RWPE2 (cell line): ENCODE results near the gene PTOV1.

Experiments used
- ATAC-seq: fragments of 200-7000 bp; cut with Tn5 transposase; 3 replicates; pipeline ENCODE4 v1.9.1; 2021; ENCODE audit warnings: low read depth
- DNase-seq: peaks from one replicate; pipeline ENCODE4 v3.0.0-alpha.2; 2020; ENCODE audit warnings: low spot score
- H3K27ac ChIP-seq: fragments of 450-650 bp; 2 replicates; pipeline ENCODE4 v1.5.1; 2017; ENCODE audit warnings: mild to moderate bottlenecking; ENCODE audit not compliant: poor library complexity, severe bottlenecking
- H3K27me3 ChIP-seq: fragments of 250-450 bp; sonication (Bioruptor Pico); 2 replicates; pipeline ENCODE4 v1.5.1; 2021; ENCODE audit warnings: mild to moderate bottlenecking, moderate library complexity; ENCODE audit not compliant: insufficient read depth, poor library complexity, severe bottlenecking
- H3K36me3 ChIP-seq: fragments of 250-450 bp; sonication (Bioruptor Pico); 2 replicates; pipeline ENCODE4 v1.5.1; 2020; ENCODE audit warnings: low read depth, mild to moderate bottlenecking, moderate library complexity
- H3K4me1 ChIP-seq: fragments of 250-450 bp; sonication (Bioruptor Pico); 2 replicates; pipeline ENCODE4 v1.5.1; 2021; ENCODE audit warnings: mild to moderate bottlenecking, moderate library complexity; ENCODE audit not compliant: insufficient read depth, poor library complexity, severe bottlenecking
- H3K4me3 ChIP-seq: fragments of 250-450 bp; sonication (Bioruptor Pico); 2 replicates; pipeline ENCODE4 v1.5.1; 2021; ENCODE audit warnings: mild to moderate bottlenecking, moderate library complexity; ENCODE audit not compliant: severe bottlenecking
- H3K9me3 ChIP-seq: fragments of 250-450 bp; sonication (Bioruptor Pico); 2 replicates; pipeline ENCODE4 v1.5.1; 2021; ENCODE audit warnings: mild to moderate bottlenecking, moderate library complexity; ENCODE audit not compliant: severe bottlenecking
- CTCF ChIP-seq: fragments of 450-650 bp; IDR thresholded peaks from one replicate; pipeline ENCODE4 v1.5.1; 2017; ENCODE audit warnings: mild to moderate bottlenecking, moderate library complexity; ENCODE audit not compliant: poor library complexity, severe bottlenecking

Gene PTOV1

GRCh38 chr19:49881186-49881585 lies 30.2 kb downstream of the PTOV1 start:
- ATAC-seq (no peak), DNase-seq (no peak)
- Histone ChIP-seq H3K27ac (no peak overlapping the region), H3K27me3 (no peaks in the 10 kb centered on the region), H3K36me3 (peaks cover 38% of the 10 kb centered on the region), H3K9me3 (no peaks in the 10 kb centered on the region), H3K4me3 (no peak overlapping the region), H3K4me1 (no peaks in the 10 kb centered on the region)
- TF ChIP-seq CTCF: no peak

- Histone ChIP-seq H3K27ac (no peak overlapping the region), H3K27me3 (no peaks in the 10 kb centered on the region), H3K4me3 (no peak overlapping the region), H3K36me3 (peaks cover 38% of the 10 kb centered on the region), H3K9me3 (no peaks in the 10 kb centered on the region), H3K4me1 (no peaks in the 10 kb centered on the region)
- no peak for ATAC-seq
- no peak for DNase-seq
- TF ChIP-seq CTCF: no peak
Observed at GRCh38 chr19:49881672-49882394, 30.9 kb downstream of the PTOV1 start.

DNA sequence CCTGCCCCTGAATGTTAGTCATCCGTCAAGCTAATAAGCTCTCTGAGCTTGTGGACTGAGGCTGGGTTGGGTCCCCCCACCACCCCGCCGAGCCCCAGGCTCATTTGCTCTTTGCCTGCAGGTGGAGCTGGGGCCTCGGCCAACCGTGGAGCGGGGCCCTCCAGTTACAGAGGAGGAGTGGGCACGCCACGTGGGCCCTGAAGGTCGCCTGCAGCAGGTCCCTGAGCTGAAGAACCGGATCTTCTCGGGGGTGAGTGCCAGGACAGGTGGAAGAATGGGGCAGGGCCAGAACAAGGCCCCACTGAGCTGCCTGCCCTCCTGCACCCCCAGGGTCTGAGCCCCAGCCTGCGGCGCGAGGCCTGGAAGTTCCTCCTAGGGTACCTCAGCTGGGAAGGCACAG lies 31.7 kb downstream of the PTOV1 start:
- TF ChIP-seq CTCF: no peak
- H3K4me1 ChIP-seq: no peaks in the 10 kb centered on the region
- no peaks in the 10 kb centered on the region for H3K9me3 ChIP-seq
- DNase-seq (no peak), ATAC-seq (no peak)
- H3K27me3 ChIP-seq: no peaks in the 10 kb centered on the region
- H3K36me3 ChIP-seq: peaks cover 38% of the 10 kb centered on the region
- H3K27ac ChIP-seq: no peak overlapping the region
- H3K4me3 ChIP-seq: no peak overlapping the region

- Histone ChIP-seq H3K36me3 (peaks cover 38% of the 10 kb centered on the region), H3K27ac (no peak overlapping the region), H3K4me1 (no peaks in the 10 kb centered on the region), H3K27me3 (no peaks in the 10 kb centered on the region), H3K4me3 (no peak overlapping the region), H3K9me3 (no peaks in the 10 kb centered on the region)
- TF ChIP-seq CTCF: no peak
- no peak for DNase-seq
- no peak for ATAC-seq
Observed at GRCh38 chr19:49883094-49883493, 32.1 kb downstream of the PTOV1 start.

DNA sequence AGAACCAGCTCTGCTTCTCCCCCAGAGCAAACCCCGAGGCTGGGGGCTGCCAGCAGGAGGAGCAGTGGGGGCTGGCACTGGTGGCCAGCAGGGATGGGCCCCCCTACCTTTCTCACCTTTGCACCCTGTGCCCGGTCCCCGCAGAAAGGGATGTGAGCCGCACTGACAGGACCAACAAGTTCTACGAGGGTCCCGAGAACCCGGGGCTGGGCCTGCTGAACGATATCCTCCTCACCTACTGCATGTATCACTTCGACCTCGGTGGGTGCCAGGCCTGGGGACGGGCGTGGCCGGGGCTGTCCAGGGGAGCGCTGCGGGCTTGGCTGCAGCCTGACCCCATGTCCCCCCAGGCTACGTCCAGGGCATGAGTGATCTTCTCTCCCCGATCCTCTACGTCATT lies 33.1 kb downstream of the PTOV1 start:
- no peaks in the 10 kb centered on the region for H3K27me3 ChIP-seq
- H3K4me3 ChIP-seq: no peak overlapping the region
- no peak for TF ChIP-seq CTCF
- no peak for DNase-seq
- no peaks in the 10 kb centered on the region for H3K4me1 ChIP-seq
- H3K36me3 ChIP-seq: peaks cover 38% of the 10 kb centered on the region
- ATAC-seq: no peak
- no peak overlapping the region for H3K27ac ChIP-seq
- H3K9me3 ChIP-seq: no peaks in the 10 kb centered on the region
